ENCODE measurements around the gene CEP164. TPM values are rescaled to one million over a fixed set of nuclear protein-coding genes. Genes with fewer than 3 reads are reported as not detected.

Gene CEP164
- total and polyA plus RNA-seq, 9 of the 15 experiments (the other 6 are each of a cell fraction or from before 2014, with no cell fraction given): 2.1 to 16.5 (median 10.4) TPM

- intact Hi-C loops (cut with micrococcal nuclease): no loop called here
- FAIRE-seq (no peak), ATAC-seq (no peak), DNase-seq (ENCODE audit: extremely low read depth in 1 of 4, low spot score in 3 of 4) (no peak)
- 71% methylated on average over 2 of the region's 2 CpGs for WGBS (ENCODE audit: insufficient coverage, low coverage, missing lambda C conversion rate)
- H4K20me1 ChIP-seq (replicated peaks; ENCODE audit: control insufficient read depth, insufficient read depth, low read length): 0 out of 2 replicates have a peak, but pooled peaks cover 3% of the 10 kb centered on the region
- ChIA-PET POLR2A (interaction anchor here (0.6 to 6.7 kb wide), 2 partner anchors 8 to 223 kb away, joined by 3 to 42 read pairs; no protein-coding TSS in a partner anchor), CTCF (ENCODE audit: low intra/inter-chr PET ratio) (no interaction called here)
- H3K27ac ChIP-seq (ENCODE audit: extremely low read depth, low read depth, low read length): no peak overlapping the region
- H3K9ac ChIP-seq (ENCODE audit: insufficient read depth in 1 of 2, low read depth in 2 of 2, low read length in 2 of 2): no peak overlapping the region
- no peak overlapping the region for H2AFZ ChIP-seq (ENCODE audit: low read depth, low read length)
- no peak overlapping the region for H3K4me2 ChIP-seq (ENCODE audit: insufficient read depth, low read length)
- no peaks in the 10 kb centered on the region for H3K9me3 ChIP-seq (replicated peaks; ENCODE audit: control insufficient read depth, insufficient read depth, low read depth, low read length)
- in situ Hi-C loops (cut with MboI): no loop called here
- H3K27me3 ChIP-seq (ENCODE audit: control insufficient read depth in 2 of 2, insufficient read depth in 2 of 2, low read length in 2 of 2): no peaks in the 10 kb centered on the region
- no peak overlapping the region for H3K4me3 ChIP-seq
- peaks cover 5 to 10% of the 10 kb centered on the region in 2 experiments; a peak in 4 of 5 replicates for H3K4me1 ChIP-seq (replicated peaks in 1 of 2; ENCODE audit: control insufficient read depth in 2 of 2, insufficient read depth in 2 of 2, low read length in 2 of 2)
- BruUV-seq (replicated peaks): no TSS peak
- no peaks in the 10 kb centered on the region; the same call in 2 of the 3 replicates for H3K79me2 ChIP-seq (ENCODE audit: control insufficient read depth, insufficient read depth, low read length)
- no peaks in the 10 kb centered on the region for H3K9me1 ChIP-seq (ENCODE audit: control insufficient read depth, insufficient read depth, low read length)
- H3K36me3 ChIP-seq (ENCODE audit: control insufficient read depth, insufficient read depth, low read length): no peaks in the 10 kb centered on the region
- no peak for TF ChIP-seq TFAM (CRISPR knock-in tag; conservative IDR thresholded peaks at IDR 0.05)
- TF ChIP-seq RERE (CRISPR knock-in tag; IDR thresholded peaks at IDR 0.05; ENCODE audit: borderline replicate concordance): no peak
- no peak for TF ChIP-seq GATAD2A (IDR thresholded peaks at IDR 0.05)
- no peak for TF ChIP-seq HOXB6 (CRISPR knock-in tag; IDR thresholded peaks at IDR 0.05; ENCODE audit: borderline replicate concordance)
- TF ChIP-seq POLR2AphosphoS2 (IDR thresholded peaks at IDR 0.05; ENCODE audit: low read length): no peak
- TF ChIP-seq ZBTB40 (IDR thresholded peaks at IDR 0.05): no peak
- TF ChIP-seq ZBTB40 (CRISPR knock-in tag; IDR thresholded peaks at IDR 0.05): no peak
- no peak for TF ChIP-seq ETV1 (tag; conservative IDR thresholded peaks at IDR 0.05; ENCODE audit: low read depth)
- TF ChIP-seq HDAC3 (IDR thresholded peaks at IDR 0.05; ENCODE audit: borderline replicate concordance, partially characterized antibody): no peak
These were observed 5.2 kb downstream of the CEP164 start for GRCh38 chr11:117332843-117333242.
